ENCODE data around the gene MRPL52.

MRPL52 gene

DNA sequence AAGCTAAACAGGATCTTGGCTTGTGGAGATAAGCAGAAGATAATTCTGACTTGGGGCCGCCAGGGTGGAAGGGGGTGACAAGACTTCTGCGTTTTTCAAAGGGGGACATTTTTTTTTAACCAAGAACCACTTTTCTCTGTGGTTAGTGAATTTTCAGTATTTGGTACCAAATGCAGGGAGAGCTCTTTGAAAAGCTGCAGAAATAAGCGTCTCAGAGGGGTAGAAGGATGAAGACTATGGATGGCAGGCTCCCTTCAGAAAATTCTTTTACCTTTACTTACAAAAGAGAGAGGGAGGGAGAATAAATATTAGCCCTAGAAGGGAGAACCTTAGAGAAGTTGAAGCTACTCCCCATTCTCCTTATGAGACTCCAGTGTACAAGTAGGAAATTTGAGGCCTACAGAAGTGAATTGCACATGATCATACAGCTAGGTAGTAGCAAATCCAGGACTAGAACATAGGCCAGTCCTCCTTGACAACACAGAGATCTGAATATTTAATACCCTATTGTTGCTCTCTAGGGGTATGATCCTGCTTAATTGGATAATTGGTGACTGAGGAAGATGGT lies 840 bp downstream of the MRPL52 start:
- DNase-seq (ENCODE audit: extremely low read depth, insufficient read length): no peak

GRCh38 chr14:22835505-22835904 lies 5.8 kb downstream of the MRPL52 start:
- H3K36me3 ChIP-seq (ENCODE audit: control insufficient read depth, insufficient read depth, low read length): peaks cover 5% of the 10 kb centered on the region
- no peak for DNase-seq (ENCODE audit: extremely low read depth, insufficient read length)
- no peak for TF ChIP-seq CTCF (IDR thresholded peaks at IDR 0.05; ENCODE audit: insufficient read depth, low read length, poor library complexity, severe bottlenecking)
- no peaks in the 10 kb centered on the region for H3K27me3 ChIP-seq (replicated peaks; ENCODE audit: control insufficient read depth, insufficient read depth, low read length)
- no peak overlapping the region for H3K4me3 ChIP-seq (replicated peaks; ENCODE audit: low read depth, low read length)

More for the DNA sequence above, 840 bp downstream of the MRPL52 start:
- Histone ChIP-seq H3K4me3 (replicated peaks; ENCODE audit: low read depth, low read length) (peak overlapping the region; percentile 80), H3K36me3 (ENCODE audit: control insufficient read depth, insufficient read depth, low read length) (peaks cover 5% of the 10 kb centered on the region), H3K27me3 (replicated peaks; ENCODE audit: control insufficient read depth, insufficient read depth, low read length) (no peaks in the 10 kb centered on the region)
- no peak for TF ChIP-seq CTCF (IDR thresholded peaks at IDR 0.05; ENCODE audit: insufficient read depth, low read length, poor library complexity, severe bottlenecking)

DNA sequence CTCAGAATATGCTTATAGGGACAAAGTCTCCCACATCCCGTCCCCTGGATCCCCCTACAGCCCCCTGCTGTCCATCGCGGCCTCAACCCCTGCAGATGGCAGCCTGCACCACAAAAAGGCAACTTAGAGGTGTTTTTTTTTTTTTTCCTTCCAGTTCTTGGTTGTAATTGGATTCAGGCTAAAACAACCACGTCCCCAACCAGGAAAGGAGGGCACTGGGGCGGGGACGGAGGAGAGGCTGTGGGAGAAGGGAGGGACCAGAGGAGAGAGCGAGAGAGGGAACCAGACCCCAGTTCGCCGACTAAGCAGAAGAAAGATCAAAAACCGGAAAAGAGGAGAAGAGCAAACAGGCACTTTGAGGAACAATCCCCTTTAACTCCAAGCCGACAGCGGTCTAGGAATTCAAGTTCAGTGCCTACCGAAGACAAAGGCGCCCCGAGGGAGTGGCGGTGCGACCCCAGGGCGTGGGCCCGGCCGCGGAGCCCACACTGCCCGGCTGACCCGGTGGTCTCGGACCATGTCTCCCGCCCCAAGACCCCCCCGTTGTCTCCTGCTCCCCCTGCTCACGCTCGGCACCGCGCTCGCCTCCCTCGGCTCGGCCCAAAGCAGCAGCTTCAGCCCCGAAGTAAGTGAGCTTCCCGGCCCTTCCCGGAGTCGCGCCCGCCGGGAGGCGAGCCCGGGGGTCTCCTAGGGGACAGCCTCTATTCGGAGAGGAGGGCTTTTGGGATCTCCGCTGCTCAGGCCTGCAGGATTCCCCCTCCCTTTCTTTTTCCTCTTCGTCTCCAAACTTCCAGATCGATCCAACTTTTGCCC lies 6.8 kb downstream of the MRPL52 start, which contains the start of gene MMP14:
MMP14 (plus strand) TSS at position 285 of the 813 bp plus-strand sequence; CDS start at position 518, 233 bp downstream.
- no peak for TF ChIP-seq CTCF (IDR thresholded peaks at IDR 0.05; ENCODE audit: insufficient read depth, low read length, poor library complexity, severe bottlenecking)
- Histone ChIP-seq H3K27me3 (replicated peaks; ENCODE audit: control insufficient read depth, insufficient read depth, low read length) (no peaks in the 10 kb centered on the region), H3K4me3 (replicated peaks; ENCODE audit: low read depth, low read length) (no peak within 1 kb of the TSS), H3K36me3 (ENCODE audit: control insufficient read depth, insufficient read depth, low read length) (peaks cover 5% of the 10 kb centered on the region)
- no peak for DNase-seq (ENCODE audit: extremely low read depth, insufficient read length)

- DNase-seq (ENCODE audit: extremely low read depth, insufficient read length): no peak
- H3K4me3 ChIP-seq (replicated peaks; ENCODE audit: low read depth, low read length): no peak overlapping the region
Measured at GRCh38 chr14:22837114-22837749, 7.5 kb downstream of the MRPL52 start.

More at GRCh38 chr14:22837114-22837749, 7.5 kb downstream of the MRPL52 start:
- no peak for TF ChIP-seq CTCF (IDR thresholded peaks at IDR 0.05; ENCODE audit: insufficient read depth, low read length, poor library complexity, severe bottlenecking)
- Histone ChIP-seq H3K27me3 (replicated peaks; ENCODE audit: control insufficient read depth, insufficient read depth, low read length) (no peaks in the 10 kb centered on the region), H3K36me3 (ENCODE audit: control insufficient read depth, insufficient read depth, low read length) (peaks cover 5% of the 10 kb centered on the region)

All from GM06990 (cell line).